Measurements from ENCODE around the gene MIS12. TPM values are rescaled to one million over a fixed set of nuclear protein-coding genes. Genes with fewer than 3 reads are reported as not detected.

The MIS12 gene
- total RNA-seq, 1 experiment from 2014 or later: 22.6 TPM

DNA sequence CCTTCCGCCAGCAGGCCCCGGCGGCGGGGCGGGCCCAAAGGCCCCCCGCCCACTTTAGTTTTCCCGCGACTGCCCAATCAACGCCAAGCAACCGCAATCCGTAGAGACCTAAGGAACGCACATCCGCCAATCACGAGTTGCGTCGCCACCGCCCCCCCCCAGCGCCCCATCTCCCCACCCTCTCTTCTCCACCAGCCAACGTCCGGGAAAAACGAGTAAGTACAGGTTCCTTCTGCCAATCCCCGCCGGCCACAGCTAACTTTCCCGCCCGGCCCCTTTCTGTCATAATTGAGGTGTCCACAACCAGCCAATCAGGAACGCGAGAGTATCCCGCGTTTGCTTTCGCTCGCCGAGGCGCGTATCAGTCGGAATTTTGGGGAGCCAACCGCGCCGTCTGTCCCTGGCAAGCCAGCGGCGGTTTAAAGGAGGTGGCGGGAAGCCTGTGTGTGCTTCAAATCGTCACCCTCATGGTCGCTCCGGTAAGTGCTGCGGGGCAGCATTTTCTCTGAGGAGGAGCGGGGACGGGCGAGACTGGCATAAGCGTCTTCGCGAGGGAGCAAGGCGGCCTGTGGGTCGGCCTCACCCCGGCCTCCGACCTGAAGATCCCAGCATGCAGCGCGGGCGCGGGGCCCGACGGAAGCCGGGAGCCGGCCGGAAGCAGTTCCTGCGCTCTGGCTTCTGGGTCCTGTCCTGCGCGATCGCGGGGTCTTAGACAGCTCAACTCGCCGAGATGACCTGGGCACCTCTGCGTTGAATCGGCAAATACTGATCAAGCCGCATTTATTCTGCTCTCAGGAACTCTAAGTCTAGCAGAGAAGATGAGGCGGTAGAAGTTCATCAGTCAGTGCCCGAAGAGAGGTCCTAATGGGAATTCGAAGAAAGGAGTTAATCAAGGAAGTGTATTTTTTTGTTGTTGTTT is at the start of gene MIS12 (continued):
- TF ChIP-seq MXD4 (CRISPR knock-in tag; IDR thresholded peaks at IDR 0.05; ENCODE audit: borderline replicate concordance) (no peak), ELF4 (CRISPR knock-in tag; IDR thresholded peaks at IDR 0.05; ENCODE audit: low read depth) (no peak), ETV6 (CRISPR knock-in tag; IDR thresholded peaks at IDR 0.05) (no peak), ZNF317 (CRISPR knock-in tag; IDR thresholded peaks at IDR 0.05; ENCODE audit: borderline replicate concordance, low read depth) (no peak), GTF2I (CRISPR knock-in tag; conservative IDR thresholded peaks at IDR 0.05) (no peak), EMX1 (CRISPR knock-in tag; IDR thresholded peaks at IDR 0.05) (no peak), NR3C1 (CRISPR knock-in tag; conservative IDR thresholded peaks at IDR 0.05; ENCODE audit: low read depth) (no peak), TEAD4 (CRISPR knock-in tag; IDR thresholded peaks at IDR 0.05) (0 out of 2 replicates have a peak, but pooled peaks have one; percentile 22), NFYB (CRISPR knock-in tag; conservative IDR thresholded peaks at IDR 0.05; ENCODE audit: low read depth) (peak; percentile 76), NR1H2 (CRISPR knock-in tag; IDR thresholded peaks at IDR 0.05) (no peak), ZNF232 (CRISPR knock-in tag; IDR thresholded peaks at IDR 0.05) (no peak), TCF7 (CRISPR knock-in tag; IDR thresholded peaks at IDR 0.05; ENCODE audit: low read depth) (peak; percentile 52; the same call in 1 of the 2 replicates), ZBTB21 (CRISPR knock-in tag; IDR thresholded peaks at IDR 0.05; ENCODE audit: borderline replicate concordance) (no peak), MYBL2 (CRISPR knock-in tag; IDR thresholded peaks at IDR 0.05) (peak; percentile 73; the same call in 1 of the 2 replicates), NFE2L1 (CRISPR knock-in tag; IDR thresholded peaks at IDR 0.05) (peak; percentile 77; the same call in 1 of the 2 replicates), KAT7 (CRISPR knock-in tag; IDR thresholded peaks at IDR 0.05; ENCODE audit: borderline replicate concordance) (no peak), CBFB (CRISPR knock-in tag; IDR thresholded peaks at IDR 0.05; ENCODE audit: low read depth) (0 out of 2 replicates have a peak, but pooled peaks have one; percentile 15)
- TF ChIP-seq, protein P1, sequence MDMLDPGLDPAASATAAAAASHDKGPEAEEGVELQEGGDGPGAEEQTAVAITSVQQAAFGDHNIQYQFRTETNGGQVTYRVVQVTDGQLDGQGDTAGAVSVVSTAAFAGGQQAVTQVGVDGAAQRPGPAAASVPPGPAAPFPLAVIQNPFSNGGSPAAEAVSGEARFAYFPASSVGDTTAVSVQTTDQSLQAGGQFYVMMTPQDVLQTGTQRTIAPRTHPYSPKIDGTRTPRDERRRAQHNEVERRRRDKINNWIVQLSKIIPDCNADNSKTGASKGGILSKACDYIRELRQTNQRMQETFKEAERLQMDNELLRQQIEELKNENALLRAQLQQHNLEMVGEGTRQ (CRISPR knock-in tag; IDR thresholded peaks at IDR 0.05): no peak
- TF ChIP-seq, protein P2, sequence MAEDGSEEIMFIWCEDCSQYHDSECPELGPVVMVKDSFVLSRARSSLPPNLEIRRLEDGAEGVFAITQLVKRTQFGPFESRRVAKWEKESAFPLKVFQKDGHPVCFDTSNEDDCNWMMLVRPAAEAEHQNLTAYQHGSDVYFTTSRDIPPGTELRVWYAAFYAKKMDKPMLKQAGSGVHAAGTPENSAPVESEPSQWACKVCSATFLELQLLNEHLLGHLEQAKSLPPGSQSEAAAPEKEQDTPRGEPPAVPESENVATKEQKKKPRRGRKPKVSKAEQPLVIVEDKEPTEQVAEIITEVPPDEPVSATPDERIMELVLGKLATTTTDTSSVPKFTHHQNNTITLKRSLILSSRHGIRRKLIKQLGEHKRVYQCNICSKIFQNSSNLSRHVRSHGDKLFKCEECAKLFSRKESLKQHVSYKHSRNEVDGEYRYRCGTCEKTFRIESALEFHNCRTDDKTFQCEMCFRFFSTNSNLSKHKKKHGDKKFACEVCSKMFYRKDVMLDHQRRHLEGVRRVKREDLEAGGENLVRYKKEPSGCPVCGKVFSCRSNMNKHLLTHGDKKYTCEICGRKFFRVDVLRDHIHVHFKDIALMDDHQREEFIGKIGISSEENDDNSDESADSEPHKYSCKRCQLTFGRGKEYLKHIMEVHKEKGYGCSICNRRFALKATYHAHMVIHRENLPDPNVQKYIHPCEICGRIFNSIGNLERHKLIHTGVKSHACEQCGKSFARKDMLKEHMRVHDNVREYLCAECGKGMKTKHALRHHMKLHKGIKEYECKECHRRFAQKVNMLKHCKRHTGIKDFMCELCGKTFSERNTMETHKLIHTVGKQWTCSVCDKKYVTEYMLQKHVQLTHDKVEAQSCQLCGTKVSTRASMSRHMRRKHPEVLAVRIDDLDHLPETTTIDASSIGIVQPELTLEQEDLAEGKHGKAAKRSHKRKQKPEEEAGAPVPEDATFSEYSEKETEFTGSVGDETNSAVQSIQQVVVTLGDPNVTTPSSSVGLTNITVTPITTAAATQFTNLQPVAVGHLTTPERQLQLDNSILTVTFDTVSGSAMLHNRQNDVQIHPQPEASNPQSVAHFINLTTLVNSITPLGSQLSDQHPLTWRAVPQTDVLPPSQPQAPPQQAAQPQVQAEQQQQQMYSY (CRISPR knock-in tag; IDR thresholded peaks at IDR 0.05): no peak
- TF ChIP-seq, protein P3, sequence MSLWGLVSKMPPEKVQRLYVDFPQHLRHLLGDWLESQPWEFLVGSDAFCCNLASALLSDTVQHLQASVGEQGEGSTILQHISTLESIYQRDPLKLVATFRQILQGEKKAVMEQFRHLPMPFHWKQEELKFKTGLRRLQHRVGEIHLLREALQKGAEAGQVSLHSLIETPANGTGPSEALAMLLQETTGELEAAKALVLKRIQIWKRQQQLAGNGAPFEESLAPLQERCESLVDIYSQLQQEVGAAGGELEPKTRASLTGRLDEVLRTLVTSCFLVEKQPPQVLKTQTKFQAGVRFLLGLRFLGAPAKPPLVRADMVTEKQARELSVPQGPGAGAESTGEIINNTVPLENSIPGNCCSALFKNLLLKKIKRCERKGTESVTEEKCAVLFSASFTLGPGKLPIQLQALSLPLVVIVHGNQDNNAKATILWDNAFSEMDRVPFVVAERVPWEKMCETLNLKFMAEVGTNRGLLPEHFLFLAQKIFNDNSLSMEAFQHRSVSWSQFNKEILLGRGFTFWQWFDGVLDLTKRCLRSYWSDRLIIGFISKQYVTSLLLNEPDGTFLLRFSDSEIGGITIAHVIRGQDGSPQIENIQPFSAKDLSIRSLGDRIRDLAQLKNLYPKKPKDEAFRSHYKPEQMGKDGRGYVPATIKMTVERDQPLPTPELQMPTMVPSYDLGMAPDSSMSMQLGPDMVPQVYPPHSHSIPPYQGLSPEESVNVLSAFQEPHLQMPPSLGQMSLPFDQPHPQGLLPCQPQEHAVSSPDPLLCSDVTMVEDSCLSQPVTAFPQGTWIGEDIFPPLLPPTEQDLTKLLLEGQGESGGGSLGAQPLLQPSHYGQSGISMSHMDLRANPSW (CRISPR knock-in tag; conservative IDR thresholded peaks at IDR 0.05; ENCODE audit: low read depth): no peak
- TF ChIP-seq, protein P4, sequence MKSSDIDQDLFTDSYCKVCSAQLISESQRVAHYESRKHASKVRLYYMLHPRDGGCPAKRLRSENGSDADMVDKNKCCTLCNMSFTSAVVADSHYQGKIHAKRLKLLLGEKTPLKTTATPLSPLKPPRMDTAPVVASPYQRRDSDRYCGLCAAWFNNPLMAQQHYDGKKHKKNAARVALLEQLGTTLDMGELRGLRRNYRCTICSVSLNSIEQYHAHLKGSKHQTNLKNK (CRISPR knock-in tag; IDR thresholded peaks at IDR 0.05): no peak; the same call in 1 of the 2 replicates
- TF ChIP-seq, protein P5, sequence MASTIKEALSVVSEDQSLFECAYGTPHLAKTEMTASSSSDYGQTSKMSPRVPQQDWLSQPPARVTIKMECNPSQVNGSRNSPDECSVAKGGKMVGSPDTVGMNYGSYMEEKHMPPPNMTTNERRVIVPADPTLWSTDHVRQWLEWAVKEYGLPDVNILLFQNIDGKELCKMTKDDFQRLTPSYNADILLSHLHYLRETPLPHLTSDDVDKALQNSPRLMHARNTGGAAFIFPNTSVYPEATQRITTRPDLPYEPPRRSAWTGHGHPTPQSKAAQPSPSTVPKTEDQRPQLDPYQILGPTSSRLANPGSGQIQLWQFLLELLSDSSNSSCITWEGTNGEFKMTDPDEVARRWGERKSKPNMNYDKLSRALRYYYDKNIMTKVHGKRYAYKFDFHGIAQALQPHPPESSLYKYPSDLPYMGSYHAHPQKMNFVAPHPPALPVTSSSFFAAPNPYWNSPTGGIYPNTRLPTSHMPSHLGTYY (CRISPR knock-in tag; IDR thresholded peaks at IDR 0.05): no peak
- TF ChIP-seq, protein P6, sequence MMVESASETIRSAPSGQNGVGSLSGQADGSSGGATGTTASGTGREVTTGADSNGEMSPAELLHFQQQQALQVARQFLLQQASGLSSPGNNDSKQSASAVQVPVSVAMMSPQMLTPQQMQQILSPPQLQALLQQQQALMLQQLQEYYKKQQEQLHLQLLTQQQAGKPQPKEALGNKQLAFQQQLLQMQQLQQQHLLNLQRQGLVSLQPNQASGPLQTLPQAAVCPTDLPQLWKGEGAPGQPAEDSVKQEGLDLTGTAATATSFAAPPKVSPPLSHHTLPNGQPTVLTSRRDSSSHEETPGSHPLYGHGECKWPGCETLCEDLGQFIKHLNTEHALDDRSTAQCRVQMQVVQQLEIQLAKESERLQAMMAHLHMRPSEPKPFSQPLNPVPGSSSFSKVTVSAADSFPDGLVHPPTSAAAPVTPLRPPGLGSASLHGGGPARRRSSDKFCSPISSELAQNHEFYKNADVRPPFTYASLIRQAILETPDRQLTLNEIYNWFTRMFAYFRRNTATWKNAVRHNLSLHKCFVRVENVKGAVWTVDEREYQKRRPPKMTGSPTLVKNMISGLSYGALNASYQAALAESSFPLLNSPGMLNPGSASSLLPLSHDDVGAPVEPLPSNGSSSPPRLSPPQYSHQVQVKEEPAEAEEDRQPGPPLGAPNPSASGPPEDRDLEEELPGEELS (CRISPR knock-in tag; IDR thresholded peaks at IDR 0.05): peak; percentile 40; the same call in 1 of the 2 replicates
- TF ChIP-seq, protein P7, sequence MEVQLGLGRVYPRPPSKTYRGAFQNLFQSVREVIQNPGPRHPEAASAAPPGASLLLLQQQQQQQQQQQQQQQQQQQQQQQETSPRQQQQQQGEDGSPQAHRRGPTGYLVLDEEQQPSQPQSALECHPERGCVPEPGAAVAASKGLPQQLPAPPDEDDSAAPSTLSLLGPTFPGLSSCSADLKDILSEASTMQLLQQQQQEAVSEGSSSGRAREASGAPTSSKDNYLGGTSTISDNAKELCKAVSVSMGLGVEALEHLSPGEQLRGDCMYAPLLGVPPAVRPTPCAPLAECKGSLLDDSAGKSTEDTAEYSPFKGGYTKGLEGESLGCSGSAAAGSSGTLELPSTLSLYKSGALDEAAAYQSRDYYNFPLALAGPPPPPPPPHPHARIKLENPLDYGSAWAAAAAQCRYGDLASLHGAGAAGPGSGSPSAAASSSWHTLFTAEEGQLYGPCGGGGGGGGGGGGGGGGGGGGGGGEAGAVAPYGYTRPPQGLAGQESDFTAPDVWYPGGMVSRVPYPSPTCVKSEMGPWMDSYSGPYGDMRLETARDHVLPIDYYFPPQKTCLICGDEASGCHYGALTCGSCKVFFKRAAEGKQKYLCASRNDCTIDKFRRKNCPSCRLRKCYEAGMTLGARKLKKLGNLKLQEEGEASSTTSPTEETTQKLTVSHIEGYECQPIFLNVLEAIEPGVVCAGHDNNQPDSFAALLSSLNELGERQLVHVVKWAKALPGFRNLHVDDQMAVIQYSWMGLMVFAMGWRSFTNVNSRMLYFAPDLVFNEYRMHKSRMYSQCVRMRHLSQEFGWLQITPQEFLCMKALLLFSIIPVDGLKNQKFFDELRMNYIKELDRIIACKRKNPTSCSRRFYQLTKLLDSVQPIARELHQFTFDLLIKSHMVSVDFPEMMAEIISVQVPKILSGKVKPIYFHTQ (CRISPR knock-in tag; IDR thresholded peaks at IDR 0.05): no peak
